HepG2 (cell line): Measurements from ENCODE around the gene FASTK. TPM values are rescaled to one million over a fixed set of nuclear protein-coding genes. Genes with fewer than 3 reads are reported as not detected.

Experiments
- ATAC-seq: fragments of 200-7000 bp; cut with Tn5 transposase; 3 replicates; pipeline ENCODE4 v1.9.1; 2020; ENCODE audit warnings: mild to moderate bottlenecking, moderate library complexity
- BruUV-seq: library from RNA; stranded (reverse); fragments of 400-500 nt; replicated peaks from 2 replicates; lab custom pipeline; 2021; lab: Mats Ljungman, UMichigan
- CTCF ChIA-PET: fragments of 300-600 bp; formaldehyde crosslinking; extraction: SDS; loops from one replicate; lab custom pipeline; 2021; ENCODE audit warnings: low total read pairs, inconsistent platforms, low intra/inter-chr PET ratio; lab: Yijun Ruan, JAX
- POLR2A ChIA-PET: fragments of 350-600 bp; sonication (Branson Sonifier 250); formaldehyde crosslinking; loops from one replicate; lab custom pipeline; 2020; ENCODE audit warnings: antibody characterized with exemption, inconsistent platforms; lab: Yijun Ruan, JAX
- DNase-seq: peaks from one replicate; pipeline ENCODE4 v3.0.0-alpha.2; 2015; ENCODE audit warnings: low spot score
- FAIRE-seq: peaks from 3 replicates; lab custom pipeline; 2011; peaks lifted over from hg19 to GRCh38; lab: Jason Lieb, UNC
- H2AFZ ChIP-seq: one replicate; pipeline ENCODE4 v1.6.1; 2011; ENCODE audit warnings: low read length, inconsistent platforms
- H3K27ac ChIP-seq: fragments of 300-600 bp; 3 replicates; pipeline ENCODE4 v1.8.0; 2011; ENCODE audit warnings: mixed run types, mild to moderate bottlenecking, mixed read lengths, low read length, inconsistent platforms; ENCODE audit not compliant: insufficient read depth; ENCODE audit errors: extremely low read length
- H3K27me3 ChIP-seq, 2 experiments: fragments of 200-600 bp in 1 of 2; 2 replicates in 1 of 2; 3 replicates in 1 of 2; pipeline versions ENCODE4 v1.6.0 to v1.8.0; 2011; ENCODE audit warnings: low read length in 2 of 2, mild to moderate bottlenecking in 2 of 2, moderate library complexity in 2 of 2, inconsistent platforms in 1 of 2; ENCODE audit not compliant: insufficient read depth in 2 of 2, control insufficient read depth in 1 of 2
- H3K36me3 ChIP-seq, 2 experiments: fragments of 200-600 bp in 1 of 2; replicated peaks in 1 of 2; 2 replicates in 1 of 2; 3 replicates in 1 of 2; pipeline versions ENCODE4 v1.5.1 to v1.8.0; 2011; ENCODE audit warnings: low read length in 2 of 2, inconsistent platforms in 1 of 2; ENCODE audit not compliant: insufficient read depth in 2 of 2, control insufficient read depth in 1 of 2
- H3K4me1 ChIP-seq: 2 replicates; pipeline ENCODE4 v1.5.1; 2012; ENCODE audit warnings: low read length, inconsistent platforms; ENCODE audit not compliant: insufficient read depth
- H3K4me2 ChIP-seq: 2 replicates; pipeline ENCODE4 v1.6.0; 2011; ENCODE audit warnings: low read depth, low read length, inconsistent platforms
- H3K4me3 ChIP-seq, 3 experiments: fragments of 200-600 bp in 1 of 3; sonication (generic), shearing (Covaris generic) in 1 of 3; replicated peaks in 1 of 3; 2 replicates each; pipeline ENCODE4 v1.5.1; 2011 to 2016; ENCODE audit warnings: low read length in 3 of 3, inconsistent platforms in 2 of 3, low read depth in 2 of 3, mild to moderate bottlenecking in 2 of 3, control low read depth in 1 of 3, mixed read lengths in 1 of 3; ENCODE audit not compliant: insufficient read depth in 1 of 3
- H3K79me2 ChIP-seq: one replicate; pipeline ENCODE4 v1.6.1; 2011; ENCODE audit warnings: low read length, inconsistent platforms; ENCODE audit not compliant: insufficient read depth
- H3K9ac ChIP-seq: 2 replicates; pipeline ENCODE4 v1.6.0; 2011; ENCODE audit warnings: mild to moderate bottlenecking, low read depth, low read length, inconsistent platforms; ENCODE audit not compliant: insufficient read depth
- H3K9me3 ChIP-seq: 2 replicates; pipeline ENCODE4 v1.5.1; 2012; ENCODE audit warnings: mild to moderate bottlenecking, low read length
- H4K20me1 ChIP-seq: 2 replicates; pipeline ENCODE4 v1.6.0; 2011; ENCODE audit warnings: inconsistent platforms, mild to moderate bottlenecking, low read length, moderate library complexity; ENCODE audit not compliant: insufficient read depth
- CBFB ChIP-seq: sonication (generic); formaldehyde crosslinking; IDR thresholded peaks from 2 replicates; pipeline ENCODE4 v1.4.0; 2020; ENCODE audit warnings: missing genetic modification reagents
- CREB1 ChIP-seq, 2 experiments: fragments of 450-650 bp in 1 of 2; IDR thresholded peaks; 2 replicates each; pipeline ENCODE4 v1.6.1; 2016 to 2017; ENCODE audit warnings: control low read depth in 1 of 2, mild to moderate bottlenecking in 1 of 2, missing compliant biosample characterization in 1 of 2, missing genetic modification characterization in 1 of 2
- CREB3 ChIP-seq: sonication (generic); formaldehyde crosslinking; IDR thresholded peaks from 2 replicates; pipeline ENCODE4 v1.5.0; 2020; ENCODE audit warnings: missing genetic modification reagents
- KDM1A ChIP-seq: IDR thresholded peaks from 2 replicates; pipeline ENCODE4 v1.6.1; 2016; ENCODE audit warnings: missing compliant biosample characterization
- KLF9 ChIP-seq: IDR thresholded peaks from 2 replicates; pipeline ENCODE4 v1.6.1; 2016; ENCODE audit warnings: low read depth
- MAZ ChIP-seq, 2 experiments: sonication (generic) in 1 of 2; formaldehyde crosslinking in 1 of 2; IDR thresholded peaks; 2 replicates each; pipeline versions ENCODE4 v1.5.0 to v1.6.1; 2012 to 2020; ENCODE audit warnings: low read depth in 2 of 2, mild to moderate bottlenecking in 2 of 2, borderline replicate concordance in 1 of 2, improper control_type of control experiment in 1 of 2, low read length in 1 of 2, missing genetic modification reagents in 1 of 2, moderate library complexity in 1 of 2
- MTA1 ChIP-seq: sonication (generic); formaldehyde crosslinking; IDR thresholded peaks from 2 replicates; pipeline ENCODE4 v1.4.0; 2020; ENCODE audit warnings: missing genetic modification reagents, mild to moderate bottlenecking, borderline replicate concordance
- MXI1 ChIP-seq: IDR thresholded peaks from 3 replicates; pipeline ENCODE4 v1.6.1; 2012; ENCODE audit warnings: low read depth, low read length, inconsistent platforms, borderline replicate concordance
- NCOA1 ChIP-seq: sonication (generic); formaldehyde crosslinking; IDR thresholded peaks from 2 replicates; pipeline ENCODE4 v1.9.0; 2021; ENCODE audit warnings: missing genetic modification reagents
- POLR2AphosphoS2 ChIP-seq: IDR thresholded peaks from 2 replicates; pipeline ENCODE4 v1.6.1; 2011; ENCODE audit warnings: low read depth, low read length, improper control_type of control experiment
- TCF7L2 ChIP-seq: IDR thresholded peaks from 2 replicates; pipeline ENCODE4 v1.6.1; 2011; ENCODE audit warnings: mild to moderate bottlenecking, low read depth, low read length, moderate library complexity
- ZFY ChIP-seq: sonication (generic); formaldehyde crosslinking; IDR thresholded peaks from 2 replicates; pipeline ENCODE4 v1.4.0; 2020; ENCODE audit warnings: missing genetic modification reagents
- ZNF142 ChIP-seq: sonication (generic); formaldehyde crosslinking; IDR thresholded peaks from 2 replicates; pipeline ENCODE4 v1.4.0; 2020; ENCODE audit warnings: missing genetic modification reagents
- ZNF207 ChIP-seq: fragments of 450-650 bp; IDR thresholded peaks from 2 replicates; pipeline ENCODE4 v1.6.1; 2016; ENCODE audit warnings: antibody characterized with exemption, borderline replicate concordance
- ZNF879 ChIP-seq: sonication (generic); formaldehyde crosslinking; IDR thresholded peaks from 2 replicates; pipeline ENCODE4 v1.8.1; 2023; ENCODE audit warnings: missing genetic modification reagents
- WGBS: methylation state at CpG from one replicate; pipeline ENCODE4 v1.1.6; 2017; ENCODE audit warnings: low lambda C conversion rate; 5-methylcytosine and 5-hydroxymethylcytosine counted together
- in situ Hi-C: cut with HindIII; loops from 2 replicates; pipeline ENCODE4 v1.10.0; 2017; ENCODE audit warnings: low pct_unique_long_range_greater_than_20kb; ENCODE audit not compliant: extremely low pct_ligation_motif_present
- intact Hi-C: fragments of 100-400 bp; cut with micrococcal nuclease; formaldehyde crosslinking; loops from one replicate; pipeline ENCODE4 v1.10.0; 2022; ENCODE audit not compliant: unreplicated experiment
- polyA plus RNA-seq, 8 experiments: library from polyadenylated mRNA; depleted of rRNA in 3 of 8; stranded (reverse) in 7 of 8; unstranded in 1 of 8; fragments of >200 nt; fragmentation: Illumina TruSeq in 4 of 8; extraction: Trizol in 4 of 8; gene quantifications; 2 replicates each; pipeline versions ENCODE4 v1.2.1 to v1.2.3, GENCODE V29; 2011 to 2016; ENCODE audit warnings: low read depth in 4 of 8, missing spikeins in 1 of 8, mixed read lengths in 1 of 8; ENCODE audit not compliant: insufficient read depth in 1 of 8
- total RNA-seq, 5 experiments: library from RNA; depleted of rRNA; stranded (reverse); fragments of >200 nt; fragmentation: Illumina TruSeq; extraction: Trizol; gene quantifications; 2 replicates each; pipeline ENCODE4 v1.2.3, GENCODE V29; 2016; ENCODE audit warnings: low read depth in 1 of 5

The FASTK gene
- total and polyA plus RNA-seq, 2 of the 13 experiments (the other 11 are each of a cell fraction or from before 2014, with no cell fraction given): 52.9 to 55.7 TPM

DNA sequence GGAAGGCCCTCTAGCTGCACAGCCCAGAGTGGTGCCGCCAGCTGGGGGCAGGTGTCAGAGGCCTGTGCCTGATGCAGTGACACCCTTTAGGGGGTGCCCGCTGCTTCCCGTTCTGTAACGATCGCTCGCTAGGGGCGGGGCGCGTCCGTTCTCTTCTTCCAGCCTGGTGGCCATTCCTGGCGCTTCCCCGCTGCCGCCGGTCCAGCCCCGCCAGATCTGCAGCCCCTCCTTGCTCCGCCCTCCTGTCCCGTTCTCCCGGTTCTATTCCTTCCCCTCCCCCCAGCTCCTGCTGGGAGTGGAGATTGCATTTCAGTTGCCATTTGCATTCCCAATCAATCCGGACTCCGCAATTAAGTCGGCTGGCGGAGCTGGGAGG, 44.8 kb upstream of the FASTK start:
- POLR2A ChIA-PET: no interaction called here
- intact Hi-C loops: no loop called here

GRCh38 chr7:151124899-151125399, 44.3 kb upstream of the FASTK start:
- no peak overlapping the region for H3K9ac ChIP-seq
- no peaks in the 10 kb centered on the region for H3K4me1 ChIP-seq
- no peak for TF ChIP-seq KLF9 (CRISPR knock-in tag)
- no peak for TF ChIP-seq CBFB
- TF ChIP-seq ZFY (CRISPR knock-in tag): no peak
- TF ChIP-seq ZNF142 (CRISPR knock-in tag): no peak
- no peak for TF ChIP-seq MTA1 (CRISPR knock-in tag)
- TF ChIP-seq MAZ (IDR thresholded peaks at IDR 0.05; ENCODE audit: borderline replicate concordance, low read depth, low read length): no peak
- no peak for TF ChIP-seq MAZ (CRISPR knock-in tag; IDR thresholded peaks at IDR 0.05; ENCODE audit: low read depth)

More for the DNA sequence above, 44.8 kb upstream of the FASTK start:
- H3K36me3 ChIP-seq: peaks cover 16 to 50% of the 10 kb centered on the region in 2 experiments
- TF ChIP-seq POLR2AphosphoS2 (no peak), NCOA1 (CRISPR knock-in tag) (no peak), CREB1 (IDR thresholded peaks at IDR 0.05) (no peak), CREB1 (CRISPR knock-in tag; IDR thresholded peaks at IDR 0.05) (no peak), CREB3 (CRISPR knock-in tag) (no peak), ZNF879 (CRISPR knock-in tag) (no peak), TCF7L2 (no peak), ZNF207 (no peak), MXI1 (no peak), KDM1A (CRISPR knock-in tag) (no peak)
- BruUV-seq: no TSS peak
- 93% methylated on average over 22 of the region's 22 CpGs for WGBS
- H3K4me3 ChIP-seq: no peak overlapping the region
- no peaks in the 10 kb centered on the region for H3K4me1 ChIP-seq
- no peak for FAIRE-seq
- in situ Hi-C loops: loop anchor here (10.0 kb wide), 1 partner anchor 179 kb away; no protein-coding TSS in a partner anchor
- no peaks in the 10 kb centered on the region for H3K9me3 ChIP-seq
- ATAC-seq: no peak
- CTCF ChIA-PET: interaction anchor here (3.1 kb wide), 1 partner anchor 47 kb away, joined by 67 read pairs; no protein-coding TSS in a partner anchor
- H4K20me1 ChIP-seq: peaks cover 6% of the 10 kb centered on the region; the same call in 1 of the 2 replicates
- no peak for DNase-seq
- no peak overlapping the region for H3K4me2 ChIP-seq
- H2AFZ ChIP-seq: no peak overlapping the region
- no peak overlapping the region for H3K9ac ChIP-seq
- H3K27me3 ChIP-seq: no peaks in the 10 kb centered on the region
- no peak overlapping the region for H3K27ac ChIP-seq
- no peaks in the 10 kb centered on the region for H3K79me2 ChIP-seq

More at GRCh38 chr7:151124899-151125399, 44.3 kb upstream of the FASTK start:
- no peaks in the 10 kb centered on the region for H3K79me2 ChIP-seq
- intact Hi-C loops (no loop called here), in situ Hi-C loops (loop anchor here (10.0 kb wide), 1 partner anchor 180 kb away; no protein-coding TSS in a partner anchor)
- no peak overlapping the region for H2AFZ ChIP-seq
- H3K36me3 ChIP-seq: peaks cover 18 to 50% of the 10 kb centered on the region in 2 experiments
- no peak for ATAC-seq
- no peak overlapping the region for H3K4me2 ChIP-seq
- no peaks in the 10 kb centered on the region for H3K9me3 ChIP-seq
- CTCF ChIA-PET: interaction anchor here (3.1 kb wide), 1 partner anchor 47 kb away, joined by 67 read pairs; no protein-coding TSS in a partner anchor
- WGBS: 85% methylated on average over 9 of the region's 14 CpGs
- no peak overlapping the region for H3K4me3 ChIP-seq
- H3K27ac ChIP-seq: no peak overlapping the region
- BruUV-seq: no TSS peak
- H3K27me3 ChIP-seq: no peaks in the 10 kb centered on the region
- no peak for FAIRE-seq
- H4K20me1 ChIP-seq: peaks cover 6% of the 10 kb centered on the region; the same call in 1 of the 2 replicates
- no peak for DNase-seq
- POLR2A ChIA-PET: no interaction called here
